GM12878 (cell line): ENCODE measurements around the gene TENT4B. TPM values are rescaled to one million over a fixed set of nuclear protein-coding genes. Genes with fewer than 3 reads are reported as not detected.

Experiments used
- ATAC-seq: fragments of 200-7000 bp; cut with Tn5 transposase; 3 replicates; pipeline ENCODE4 v1.9.1; 2020; ENCODE audit warnings: mild to moderate bottlenecking, moderate library complexity
- BruUV-seq: library from RNA; stranded (reverse); fragments of 400-500 nt; replicated peaks from 2 replicates; lab custom pipeline; 2021; lab: Mats Ljungman, UMichigan
- CTCF ChIA-PET: fragments of 300-600 bp; sonication (Branson Sonifier 250); formaldehyde crosslinking; extraction: SDS; loops from one replicate; lab custom pipeline; 2021; ENCODE audit warnings: inconsistent platforms; lab: Yijun Ruan, JAX
- POLR2A ChIA-PET: fragments of 350-600 bp; formaldehyde crosslinking; extraction: SDS; loops from one replicate; lab custom pipeline; 2021; ENCODE audit warnings: inconsistent platforms; lab: Charles Lee
- RAD21 ChIA-PET: fragments of 300-600 bp; sonication (Branson Sonifier 250); formaldehyde crosslinking; loops from one replicate; lab custom pipeline; 2023; ENCODE audit warnings: antibody characterized with exemption; ENCODE audit not compliant: unreplicated experiment; lab: Charles Lee
- SMC1A ChIA-PET: fragments of 300-600 bp; sonication (Branson Sonifier 250); formaldehyde crosslinking; loops from one replicate; lab custom pipeline; 2023; ENCODE audit not compliant: unreplicated experiment, uncharacterized antibody; lab: Charles Lee
- DNase-seq: peaks from one replicate; pipeline ENCODE4 v3.0.0-alpha.2; 2011; ENCODE audit warnings: low read depth, low spot score
- FAIRE-seq: peaks from 3 replicates; lab custom pipeline; 2011; peaks lifted over from hg19 to GRCh38; lab: Jason Lieb, UNC
- H2AFZ ChIP-seq: 2 replicates; pipeline ENCODE4 v1.6.0; 2011; ENCODE audit warnings: low read depth, low read length, control low read depth; ENCODE audit not compliant: control insufficient read depth
- H3K27ac ChIP-seq: 2 replicates; pipeline ENCODE4 v1.5.1; 2011; ENCODE audit warnings: control low read depth; ENCODE audit not compliant: control insufficient read depth, insufficient read depth
- H3K27me3 ChIP-seq, 2 experiments: replicated peaks in 1 of 2; 2 replicates each; pipeline versions ENCODE4 v1.6.0 to v1.6.1; 2011; ENCODE audit warnings: low read length in 1 of 2; ENCODE audit not compliant: control insufficient read depth in 2 of 2, insufficient read depth in 2 of 2
- H3K36me3 ChIP-seq, 2 experiments: 2 replicates each; pipeline ENCODE4 v1.5.1; 2011; ENCODE audit warnings: low read length in 1 of 2; ENCODE audit not compliant: control insufficient read depth in 2 of 2, insufficient read depth in 2 of 2
- H3K4me1 ChIP-seq: 2 replicates; pipeline ENCODE4 v1.6.1; 2011; ENCODE audit warnings: mild to moderate bottlenecking, low read length, moderate library complexity, mixed read lengths; ENCODE audit not compliant: control insufficient read depth, insufficient read depth
- H3K4me2 ChIP-seq: 2 replicates; pipeline ENCODE4 v1.6.0; 2011; ENCODE audit warnings: control low read depth; ENCODE audit not compliant: control insufficient read depth, insufficient read depth
- H3K4me3 ChIP-seq: fragments of 200-600 bp; sonication (generic); 2 replicates; pipeline ENCODE4 v1.5.1; 2016
- H3K79me2 ChIP-seq: 2 replicates; pipeline ENCODE4 v1.6.0; 2011; ENCODE audit warnings: low read length; ENCODE audit not compliant: control insufficient read depth, insufficient read depth
- H3K9ac ChIP-seq: 2 replicates; pipeline ENCODE4 v1.8.0; 2011; ENCODE audit warnings: low read length, control low read depth, mixed read lengths; ENCODE audit not compliant: control insufficient read depth, insufficient read depth
- H3K9me3 ChIP-seq: replicated peaks from 3 replicates; pipeline ENCODE4 v1.5.1; 2011; ENCODE audit warnings: mild to moderate bottlenecking, low read length; ENCODE audit not compliant: control insufficient read depth, insufficient read depth
- H4K20me1 ChIP-seq: 2 replicates; pipeline ENCODE4 v1.6.0; 2011; ENCODE audit not compliant: control insufficient read depth, insufficient read depth
- BCL11A ChIP-seq: IDR thresholded peaks from 2 replicates; pipeline ENCODE4 v1.6.1; 2011; ENCODE audit warnings: low read depth, low read length
- BMI1 ChIP-seq: fragments of 450-650 bp; IDR thresholded peaks from 2 replicates; pipeline ENCODE4 v1.6.1; 2016; ENCODE audit warnings: mild to moderate bottlenecking, moderate library complexity, borderline replicate concordance
- E2F8 ChIP-seq: fragments of 450-650 bp; IDR thresholded peaks from 2 replicates; pipeline ENCODE4 v1.6.1; 2018; ENCODE audit warnings: mild to moderate bottlenecking, low read depth, moderate library complexity; ENCODE audit not compliant: partially characterized antibody
- EGR1 ChIP-seq, 2 experiments: IDR thresholded peaks; 1 replicate in 1 of 2; 2 replicates in 1 of 2; pipeline ENCODE4 v1.6.1; 2011 to 2012; ENCODE audit warnings: low read depth in 2 of 2, low read length in 2 of 2, borderline replicate concordance in 1 of 2, mild to moderate bottlenecking in 1 of 2, moderate library complexity in 1 of 2
- RAD21 ChIP-seq: IDR thresholded peaks from 2 replicates; pipeline ENCODE4 v1.6.1; 2011; ENCODE audit warnings: mild to moderate bottlenecking, low read depth, low read length, moderate library complexity; ENCODE audit not compliant: insufficient read depth
- SMAD1 ChIP-seq: fragments of 450-650 bp; IDR thresholded peaks from 2 replicates; pipeline ENCODE4 v1.6.1; 2018; ENCODE audit warnings: mild to moderate bottlenecking, low read depth; ENCODE audit not compliant: partially characterized antibody
- SMC3 ChIP-seq: IDR thresholded peaks from 2 replicates; pipeline ENCODE4 v1.6.1; 2011; ENCODE audit warnings: low read length, improper control_type of control experiment, borderline replicate concordance
- SUPT20H ChIP-seq: IDR thresholded peaks from 2 replicates; pipeline ENCODE4 v1.6.1; 2011; ENCODE audit warnings: low read depth, mild to moderate bottlenecking, low read length, moderate library complexity, borderline replicate concordance; ENCODE audit not compliant: control insufficient read depth
- WGBS: methylation state at CpG from one replicate; pipeline ENCODE4 v1.1.6; 2016; ENCODE audit warnings: low lambda C conversion rate; ENCODE audit not compliant: insufficient replicate concordance, insufficient coverage; ENCODE audit errors: missing lambda C conversion rate; 5-methylcytosine and 5-hydroxymethylcytosine counted together
- in situ Hi-C: fragments of 300-500 bp; cut with MboI; formaldehyde crosslinking; loops from 9 replicates; pipeline ENCODE4 v1.14.3; 2018; ENCODE audit warnings: mixed read lengths
- intact Hi-C: fragments of 100-400 bp; cut with micrococcal nuclease; formaldehyde crosslinking; loops from one replicate; pipeline ENCODE4 v1.14.2; 2022; ENCODE audit not compliant: unreplicated experiment
- polyA plus RNA-seq, 11 experiments: library from polyadenylated mRNA; depleted of rRNA in 4 of 11; unstranded in 6 of 11; stranded (reverse) in 5 of 11; fragments of >200 nt; fragmentation: Nextera tagmentation in 4 of 11; fragmentation: Illumina TruSeq in 1 of 11; extraction: Ambion mirVana in 4 of 11; extraction: Trizol in 1 of 11; gene quantifications; 1 replicate in 1 of 11; 2 replicates in 10 of 11; pipeline versions ENCODE4 v1.2.1 to v1.2.3, GENCODE V29; 2011 to 2016; ENCODE audit warnings: inconsistent platforms in 2 of 11, missing spikeins in 2 of 11, low read depth in 1 of 11
- total RNA-seq, 4 experiments: library from RNA; depleted of rRNA in 3 of 4; stranded (reverse); fragments of >200 nt in 3 of 4; fragmentation: Illumina TruSeq in 1 of 4; extraction: Trizol in 1 of 4; gene quantifications; 2 replicates each; pipeline versions ENCODE4 v1.2.1 to v1.2.3, GENCODE V29; 2013 to 2021

Gene TENT4B
- total and polyA plus RNA-seq, 10 of the 15 experiments (the other 5 are each of a cell fraction or from before 2014, with no cell fraction given) = 4.4 to 16.7 (median 10.8) TPM

GRCh38 chr16:50228364-50228868 lies 75.3 kb downstream of the TENT4B start:
- TF ChIP-seq RAD21 (no peak), BMI1 (no peak), SMAD1 (no peak)
- ChIA-PET RAD21 (interaction anchor here (0.7 kb wide), 1 partner anchor 437 kb away, joined by 3 read pairs; no protein-coding TSS in a partner anchor), POLR2A (no interaction called here), SMC1A (interaction anchor here (1.0 to 1.5 kb wide), 4 partner anchors 18 to 126 kb away, joined by 3 to 4 read pairs (median 4); no protein-coding TSS in a partner anchor), CTCF (interaction anchor here (0.9 to 1.5 kb wide), 3 partner anchors 17 to 578 kb away, joined by 5 to 6 read pairs (median 5); no protein-coding TSS in a partner anchor)
- Histone ChIP-seq H3K27me3 (no peaks in the 10 kb centered on the region), H3K9me3 (no peaks in the 10 kb centered on the region), H3K4me2 (no peak overlapping the region), H3K79me2 (no peaks in the 10 kb centered on the region), H3K27ac (no peak overlapping the region), H3K9ac (no peak overlapping the region), H2AFZ (no peak overlapping the region), H4K20me1 (no peaks in the 10 kb centered on the region), H3K36me3 (peaks cover 5 to 13% of the 10 kb centered on the region in 2 experiments), H3K4me3 (no peak overlapping the region), H3K4me1 (no peaks in the 10 kb centered on the region)
- DNase-seq (no peak), FAIRE-seq (no peak), ATAC-seq (no peak)
- no TSS peak for BruUV-seq
- WGBS = 100% methylated on average over 5 of the region's 5 CpGs
- intact Hi-C loops = no loop called here
- in situ Hi-C loops = no loop called here

GRCh38 chr16:50229149-50229726 lies 76.1 kb downstream of the TENT4B start:
- ChIA-PET SMC1A (interaction anchor here (1.0 to 1.5 kb wide), 3 partner anchors 23 to 125 kb away, joined by 3 to 4 read pairs (median 4); no protein-coding TSS in a partner anchor), POLR2A (no interaction called here), RAD21 (no interaction called here), CTCF (interaction anchor here (0.9 to 1.5 kb wide), 3 partner anchors 18 to 577 kb away, joined by 5 to 6 read pairs (median 5); no protein-coding TSS in a partner anchor)
- Histone ChIP-seq H3K36me3 (peaks cover 5 to 11% of the 10 kb centered on the region in 2 experiments), H4K20me1 (no peaks in the 10 kb centered on the region), H2AFZ (no peak overlapping the region), H3K9ac (no peak overlapping the region), H3K9me3 (no peaks in the 10 kb centered on the region), H3K4me2 (no peak overlapping the region), H3K4me1 (no peaks in the 10 kb centered on the region), H3K4me3 (no peak overlapping the region), H3K27ac (no peak overlapping the region), H3K79me2 (no peaks in the 10 kb centered on the region), H3K27me3 (no peaks in the 10 kb centered on the region)
- TF ChIP-seq E2F8 (no peak), EGR1 (IDR thresholded peaks at IDR 0.05; ENCODE audit: borderline replicate concordance in 1 of 2, low read depth in 2 of 2, low read length in 2 of 2) (no peak), BCL11A (no peak), SUPT20H (no peak), SMC3 (no peak)
- intact Hi-C loops = no loop called here
- BruUV-seq = no TSS peak
- ATAC-seq (no peak), FAIRE-seq (no peak), DNase-seq (no peak)
- 97% methylated on average over 10 of the region's 10 CpGs for WGBS
- in situ Hi-C loops = no loop called here
